Activated T-cell treated with anti-CD3 and anti-CD28 coated beads, Interleukin-2, amount 50 U/mL, for 72 hours (primary cell): ENCODE measurements around the gene SLC10A6. TPM values are rescaled to one million over a fixed set of nuclear protein-coding genes. Genes with fewer than 3 reads are reported as not detected.

ENCODE experiments used
- ATAC-seq, 2 donors: fragments of 150-1000 bp; cut with Tn5 transposase; replicated peaks in 1 of 2; 2 replicates each; pipeline ENCODE4 v1.10.0; 2021; ENCODE audit warnings: moderate library complexity in 2 of 2, mild to moderate bottlenecking in 1 of 2
- DNase-seq, 2 donors: peaks; one replicate each; pipeline ENCODE4 v3.0.0; 2021 to 2022; ENCODE audit warnings: mixed read lengths in 1 of 2
- H3K27ac Mint-ChIP-seq: one replicate; pipeline ENCODE4 v1.8.0; 2022; ENCODE audit warnings: mild to moderate bottlenecking, moderate library complexity, mixed read lengths
- H3K27me3 Mint-ChIP-seq: one replicate; pipeline ENCODE4 v1.8.0; 2022; ENCODE audit warnings: low read depth, mixed read lengths
- H3K36me3 Mint-ChIP-seq, 2 donors: one replicate each; pipeline ENCODE4 v1.8.0; 2022; ENCODE audit warnings: mixed read lengths in 2 of 2, mild to moderate bottlenecking in 1 of 2; ENCODE audit not compliant: insufficient read depth in 2 of 2
- H3K4me1 Mint-ChIP-seq: one replicate; pipeline ENCODE4 v1.8.0; 2022; ENCODE audit warnings: low read depth, mixed read lengths
- H3K4me3 Mint-ChIP-seq, 2 donors: one replicate each; pipeline ENCODE4 v1.8.0; 2022; ENCODE audit warnings: mild to moderate bottlenecking in 2 of 2, mixed read lengths in 2 of 2, moderate library complexity in 2 of 2
- H3K9me3 Mint-ChIP-seq, 2 donors: one replicate each; pipeline ENCODE4 v1.8.0; 2022; ENCODE audit warnings: mixed read lengths in 2 of 2
- total RNA-seq, 2 donors: library from RNA; stranded (reverse); gene quantifications; one replicate each; pipeline ENCODE4 v1.2.3, GENCODE V29; 2022

Gene SLC10A6, protein sequence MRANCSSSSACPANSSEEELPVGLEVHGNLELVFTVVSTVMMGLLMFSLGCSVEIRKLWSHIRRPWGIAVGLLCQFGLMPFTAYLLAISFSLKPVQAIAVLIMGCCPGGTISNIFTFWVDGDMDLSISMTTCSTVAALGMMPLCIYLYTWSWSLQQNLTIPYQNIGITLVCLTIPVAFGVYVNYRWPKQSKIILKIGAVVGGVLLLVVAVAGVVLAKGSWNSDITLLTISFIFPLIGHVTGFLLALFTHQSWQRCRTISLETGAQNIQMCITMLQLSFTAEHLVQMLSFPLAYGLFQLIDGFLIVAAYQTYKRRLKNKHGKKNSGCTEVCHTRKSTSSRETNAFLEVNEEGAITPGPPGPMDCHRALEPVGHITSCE
- total RNA-seq = under 1 TPM; 0.26 to 0.37 TPM

DNA sequence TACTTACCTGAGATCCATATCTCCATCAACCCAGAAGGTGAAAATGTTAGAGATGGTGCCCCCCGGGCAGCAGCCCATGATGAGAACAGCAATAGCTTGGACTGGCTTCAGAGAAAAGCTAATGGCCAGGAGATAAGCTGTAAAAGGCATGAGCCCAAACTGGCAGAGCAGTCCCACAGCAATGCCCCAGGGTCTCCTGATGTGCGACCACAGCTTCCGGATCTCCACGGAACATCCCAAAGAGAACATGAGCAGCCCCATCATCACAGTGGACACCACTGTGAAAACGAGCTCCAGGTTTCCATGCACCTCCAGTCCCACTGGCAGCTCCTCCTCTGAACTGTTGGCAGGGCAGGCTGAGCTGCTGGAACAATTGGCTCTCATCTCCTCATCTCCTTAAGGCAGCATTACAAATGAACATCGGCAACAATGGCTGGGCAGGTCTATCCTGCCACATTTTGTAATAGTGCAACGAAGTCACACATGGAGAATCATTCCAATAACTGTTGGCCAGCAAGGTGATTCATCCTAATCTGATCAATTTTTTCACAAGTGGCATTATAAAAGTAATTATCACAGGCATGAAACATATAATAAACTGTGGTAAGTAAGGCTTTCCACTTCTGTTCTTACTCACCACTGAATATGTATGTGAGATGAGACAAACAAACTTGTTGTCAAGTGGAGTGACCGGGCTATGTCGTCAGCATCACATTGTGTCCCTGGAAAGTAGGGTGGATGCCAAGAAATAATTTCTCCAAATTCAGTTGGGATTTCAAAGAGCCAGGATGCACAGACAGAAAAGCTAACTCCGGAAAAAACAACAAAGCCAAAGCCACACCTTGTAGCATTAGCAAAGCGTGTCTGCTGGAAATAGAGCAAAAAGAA lies at the start of gene SLC10A6:
Gene SLC10A6, minus strand, starts transcription at position 653 of the 888 bp plus-strand sequence. Its CDS starts 269 bp downstream, at position 384.
- peaks cover 9% of the 10 kb centered on the region for H3K27me3 Mint-ChIP-seq
- no peaks in the 10 kb centered on the region for H3K36me3 Mint-ChIP-seq
- H3K4me3 Mint-ChIP-seq = no peak within 1 kb of the TSS
- H3K4me1 Mint-ChIP-seq = no peaks in the 10 kb centered on the region
- no peak for DNase-seq
- H3K27ac Mint-ChIP-seq = no peak within 1 kb of the TSS
- no peak for ATAC-seq
- no peaks in the 10 kb centered on the region for H3K9me3 Mint-ChIP-seq

DNA sequence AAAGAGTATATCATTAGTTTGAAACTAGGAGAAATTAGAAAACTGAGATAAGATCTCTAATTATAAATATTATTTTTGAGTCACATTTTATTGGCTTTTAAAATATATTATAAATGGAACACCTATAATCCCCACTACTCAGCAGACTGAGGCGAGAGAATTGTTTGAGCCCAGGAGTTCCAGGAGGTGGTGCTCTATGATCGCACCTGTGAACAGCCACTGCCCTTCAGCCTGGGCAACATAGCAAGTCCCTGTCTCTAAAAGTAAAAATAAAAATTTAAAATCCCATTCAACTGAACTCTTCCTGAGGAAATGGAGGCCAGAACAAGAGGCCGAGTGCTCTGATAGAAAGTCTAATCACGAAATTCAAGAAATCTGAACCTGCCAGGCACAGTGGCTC lies 49.4 kb upstream of the SLC10A6 start:
- H3K4me1 Mint-ChIP-seq = no peaks in the 10 kb centered on the region
- H3K36me3 Mint-ChIP-seq = peaks cover 0 to 1% of the 10 kb centered on the region in 2 donors
- no peak overlapping the region for H3K27ac Mint-ChIP-seq
- H3K4me3 Mint-ChIP-seq = no peak overlapping the region
- ATAC-seq = no peak
- no peaks in the 10 kb centered on the region for H3K27me3 Mint-ChIP-seq
- no peaks in the 10 kb centered on the region for H3K9me3 Mint-ChIP-seq
- DNase-seq = no peak

DNA sequence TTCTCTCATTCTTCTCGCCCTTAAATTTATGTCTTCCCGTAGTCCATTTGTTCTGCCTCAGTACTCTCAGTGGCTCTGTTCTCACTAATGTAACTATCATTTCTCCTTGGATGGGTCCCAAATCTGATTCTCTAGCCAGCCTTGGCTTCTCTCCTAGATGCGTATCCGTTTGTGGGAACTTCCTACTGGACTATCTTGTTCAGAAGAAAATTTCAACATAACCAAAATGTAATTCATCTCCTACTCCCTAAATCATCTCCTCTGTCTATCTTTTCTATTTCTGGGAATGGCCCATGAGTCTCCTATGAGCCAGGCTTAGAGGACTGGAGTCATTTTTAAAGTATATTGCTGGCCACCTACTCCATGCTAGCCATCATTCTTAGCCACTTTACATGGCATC lies 47.4 kb upstream of the SLC10A6 start:
- ATAC-seq (no peak), DNase-seq (no peak)
- H3K27ac Mint-ChIP-seq = no peak overlapping the region
- peaks cover 0 to 3% of the 10 kb centered on the region in 2 donors for H3K36me3 Mint-ChIP-seq
- H3K4me1 Mint-ChIP-seq = peaks cover 8% of the 10 kb centered on the region
- no peaks in the 10 kb centered on the region for H3K9me3 Mint-ChIP-seq
- no peak overlapping the region for H3K4me3 Mint-ChIP-seq
- peaks cover 9% of the 10 kb centered on the region for H3K27me3 Mint-ChIP-seq

DNA sequence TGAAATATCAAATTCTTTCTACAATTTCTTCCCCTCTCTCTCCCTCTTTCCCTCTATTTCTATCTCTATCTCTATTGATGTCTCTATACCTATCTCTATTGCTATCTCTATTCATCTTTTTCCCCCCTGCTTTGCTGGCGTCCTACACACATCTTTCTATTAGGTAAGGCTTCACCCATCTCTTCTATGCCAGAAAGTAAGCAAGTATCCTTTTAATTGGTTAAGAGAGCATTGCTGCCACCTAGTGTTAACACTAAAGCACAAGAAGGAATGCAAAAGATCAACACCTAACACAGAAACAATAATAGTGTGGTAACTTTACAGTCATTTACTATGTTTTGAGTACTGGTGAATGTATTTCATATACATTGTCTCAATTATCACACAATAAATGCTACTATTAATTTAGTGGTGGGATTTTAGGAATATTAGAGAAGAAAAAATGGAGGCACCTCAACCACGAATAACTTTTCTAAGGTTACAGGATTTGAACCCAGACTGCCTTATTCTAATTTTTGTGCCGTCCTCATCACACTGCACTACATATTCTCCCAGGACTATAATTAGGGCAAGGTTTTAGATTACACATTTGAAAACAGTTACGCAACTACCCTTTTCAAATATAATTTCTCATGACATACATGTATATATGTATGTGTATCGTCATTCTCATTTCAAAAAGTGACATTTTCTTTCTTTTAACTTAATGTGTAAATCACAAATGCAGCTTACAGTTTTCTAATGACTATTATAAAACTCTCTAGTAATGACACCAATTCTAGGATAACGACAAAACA lies 46.7 kb upstream of the SLC10A6 start:
- ATAC-seq (peak; percentile 39 to 46), DNase-seq (peak in 1 of 2 donors; percentile 22)
- H3K27me3 Mint-ChIP-seq = peaks cover 16% of the 10 kb centered on the region
- no peak overlapping the region for H3K4me3 Mint-ChIP-seq
- peaks cover 0 to 3% of the 10 kb centered on the region in 2 donors for H3K36me3 Mint-ChIP-seq
- peaks cover 14% of the 10 kb centered on the region for H3K4me1 Mint-ChIP-seq
- H3K9me3 Mint-ChIP-seq = no peaks in the 10 kb centered on the region
- no peak overlapping the region for H3K27ac Mint-ChIP-seq

DNA sequence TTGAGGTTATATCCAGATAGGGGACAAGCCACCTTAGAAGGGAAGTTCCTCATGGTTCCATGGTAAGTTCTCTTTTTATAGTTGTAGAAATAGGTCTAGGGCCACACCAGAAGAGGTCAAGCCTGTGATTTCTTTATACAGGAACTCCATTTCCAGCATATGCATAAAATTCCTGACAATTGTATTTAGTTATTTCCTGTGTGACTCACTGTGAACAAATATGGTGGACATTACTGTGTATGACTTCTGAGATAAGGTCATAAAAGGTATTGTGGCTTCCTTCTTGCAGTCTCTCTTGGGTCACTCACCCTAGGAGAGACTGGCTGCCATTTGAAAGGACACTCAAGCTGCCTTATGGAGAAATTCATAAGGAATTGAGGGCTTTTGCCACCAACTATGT lies 45.3 kb upstream of the SLC10A6 start:
- Mint-ChIP-seq H3K9me3 (no peaks in the 10 kb centered on the region), H3K27me3 (peaks cover 22% of the 10 kb centered on the region), H3K36me3 (peaks cover 0 to 3% of the 10 kb centered on the region in 2 donors), H3K27ac (no peak overlapping the region), H3K4me3 (no peak overlapping the region), H3K4me1 (peaks cover 14% of the 10 kb centered on the region)
- ATAC-seq = no peak
- no peak for DNase-seq

DNA sequence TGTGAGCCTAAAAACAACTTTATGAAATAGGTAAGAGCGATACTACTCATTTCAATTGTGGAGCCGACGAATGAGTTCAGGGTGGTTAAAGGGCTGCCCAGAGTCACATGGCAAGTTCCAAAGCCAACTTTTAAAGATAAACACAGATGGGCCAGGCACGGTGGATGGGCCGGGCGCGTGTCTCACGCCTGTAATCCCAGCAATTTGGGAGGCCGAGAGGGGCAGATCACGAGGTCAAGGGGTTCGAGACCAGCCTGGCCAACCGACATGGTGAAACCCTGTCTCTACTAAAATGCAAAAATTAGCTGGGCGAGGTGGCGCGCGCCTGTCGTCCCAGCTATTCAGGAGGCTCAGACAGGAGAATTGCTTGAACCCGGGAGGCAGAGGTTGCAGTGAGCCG lies 44.0 kb upstream of the SLC10A6 start:
- Mint-ChIP-seq H3K27ac (no peak overlapping the region), H3K4me1 (peaks cover 14% of the 10 kb centered on the region), H3K27me3 (peaks cover 24% of the 10 kb centered on the region), H3K4me3 (peak overlapping the region; percentile 72 to 80), H3K9me3 (no peaks in the 10 kb centered on the region), H3K36me3 (peaks cover 0 to 3% of the 10 kb centered on the region in 2 donors)
- DNase-seq (no peak), ATAC-seq (no peak)

DNA sequence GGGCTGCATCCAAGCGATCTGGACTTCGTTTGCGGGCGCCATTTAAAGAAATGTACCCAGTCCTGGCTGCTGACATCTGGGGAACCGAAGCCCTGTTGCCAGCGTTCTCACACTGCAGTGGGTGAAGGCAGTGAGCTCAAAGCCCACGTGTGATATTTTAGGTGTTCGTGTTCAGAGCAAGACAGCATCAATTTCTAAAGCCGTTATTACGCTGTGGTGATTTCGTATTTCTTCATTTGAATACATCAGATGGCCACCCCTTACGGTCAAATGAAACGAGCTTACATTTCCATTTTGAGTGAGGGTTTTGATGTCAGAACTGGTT lies 43.4 kb upstream of the SLC10A6 start:
- Mint-ChIP-seq H3K36me3 (peaks cover 0 to 3% of the 10 kb centered on the region in 2 donors), H3K9me3 (no peaks in the 10 kb centered on the region), H3K4me3 (peak overlapping the region; percentile 72 to 80), H3K27ac (no peak overlapping the region), H3K27me3 (peaks cover 29% of the 10 kb centered on the region), H3K4me1 (peaks cover 14% of the 10 kb centered on the region)
- DNase-seq (peak in 1 of 2 donors; percentile 5), ATAC-seq (peak in 1 of 2 donors; percentile 37)

DNA sequence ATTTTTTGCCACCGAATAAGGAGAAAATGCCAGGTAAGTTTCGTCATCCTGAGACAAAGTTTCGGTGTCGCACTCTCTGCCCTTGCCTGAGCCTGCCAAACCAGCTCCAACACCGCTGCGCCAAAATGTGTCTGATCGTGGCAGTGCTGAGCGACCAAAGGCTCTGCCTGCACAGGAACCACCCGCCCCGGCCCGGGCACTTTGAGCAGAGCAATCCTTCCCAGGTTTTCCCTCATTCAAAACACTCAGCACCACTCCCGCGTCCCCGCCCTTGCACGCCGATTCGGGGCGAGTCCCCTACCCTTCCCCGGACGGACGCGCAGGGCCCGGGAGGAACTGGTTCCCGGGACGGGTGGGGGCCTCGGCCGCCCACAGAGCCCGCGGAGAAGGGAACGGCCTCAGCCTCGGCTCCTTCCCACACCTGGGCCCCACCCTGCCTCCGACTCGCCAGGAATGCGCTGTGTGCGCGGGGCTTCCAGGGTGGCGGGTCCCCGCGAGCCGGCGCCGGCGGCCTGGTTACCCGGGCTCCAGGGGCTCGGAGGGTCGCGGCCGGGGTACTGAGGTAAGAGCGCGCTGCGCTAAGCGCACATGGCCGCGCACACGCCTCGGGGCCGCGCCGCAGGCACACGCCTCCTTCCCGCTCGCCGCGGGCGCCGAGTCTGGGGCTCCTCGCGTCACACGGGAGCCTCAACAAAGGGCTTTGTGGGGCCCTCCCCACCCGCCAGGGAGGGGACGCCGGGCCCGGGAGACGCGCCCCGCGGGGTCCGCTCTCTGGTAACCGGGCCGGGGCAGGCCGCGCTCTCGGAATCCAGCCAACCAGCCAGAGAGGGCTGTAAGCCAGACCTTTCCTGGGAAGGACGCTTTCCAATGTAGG lies 42.8 kb upstream of the SLC10A6 start, which contains the start of gene C4orf36:
Gene C4orf36, minus strand, starts transcription at position 661 of the 874 bp plus-strand sequence. CDS start 902 bp downstream, outside the sequence.
- H3K27ac Mint-ChIP-seq = no peak within 1 kb of the TSS
- H3K4me1 Mint-ChIP-seq = peaks cover 14% of the 10 kb centered on the region
- H3K9me3 Mint-ChIP-seq = no peaks in the 10 kb centered on the region
- peak within 1 kb of the TSS; percentile 80 to 82 for H3K4me3 Mint-ChIP-seq
- peaks cover 31% of the 10 kb centered on the region for H3K27me3 Mint-ChIP-seq
- peaks cover 0 to 3% of the 10 kb centered on the region in 2 donors for H3K36me3 Mint-ChIP-seq
- ATAC-seq (peak; percentile 75 to 78), DNase-seq (peak; percentile 36 to 44)

DNA sequence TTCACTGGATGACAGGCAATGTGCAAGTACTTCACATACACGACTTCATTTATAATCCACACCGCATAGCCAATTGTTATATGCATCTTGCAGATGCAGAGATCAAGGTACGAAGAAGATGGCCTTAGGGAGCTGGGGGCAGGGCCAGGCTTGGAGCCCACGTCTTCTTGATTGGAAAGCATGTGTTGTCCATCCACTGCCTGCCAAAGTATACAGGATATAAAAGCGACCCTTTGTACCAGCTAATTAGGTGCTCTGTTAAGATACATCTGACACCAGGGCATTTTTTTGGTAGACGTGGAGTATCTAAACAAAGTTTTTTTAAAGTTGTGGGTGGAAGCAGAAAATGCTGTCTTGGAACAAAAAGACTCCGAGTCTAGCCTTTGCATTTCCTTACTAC lies 41.6 kb upstream of the SLC10A6 start:
- Mint-ChIP-seq H3K27ac (no peak overlapping the region), H3K36me3 (peaks cover 0 to 3% of the 10 kb centered on the region in 2 donors), H3K9me3 (no peaks in the 10 kb centered on the region), H3K4me3 (peak overlapping the region; percentile 80 to 82), H3K27me3 (peaks cover 31% of the 10 kb centered on the region), H3K4me1 (peaks cover 14% of the 10 kb centered on the region)
- DNase-seq (no peak), ATAC-seq (no peak)

DNA sequence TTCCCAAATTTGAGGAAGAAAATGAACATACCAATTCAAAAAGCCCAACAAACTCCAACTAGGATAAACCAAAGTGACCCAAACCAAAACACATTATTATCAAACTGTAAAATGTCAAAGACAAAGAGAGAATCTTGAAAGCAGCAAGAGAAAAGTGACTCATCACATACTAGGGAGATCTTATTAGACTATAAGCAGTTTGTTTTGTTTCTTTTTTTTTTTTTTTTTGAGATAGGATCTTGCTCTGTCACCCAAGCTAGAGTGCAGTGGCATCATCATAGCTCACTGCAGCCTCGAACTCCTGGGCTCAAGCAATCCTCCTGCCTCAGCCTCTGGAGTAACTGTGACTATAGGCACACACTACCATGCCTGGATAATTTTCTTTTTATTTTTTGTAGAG lies 30.5 kb upstream of the SLC10A6 start:
- H3K36me3 Mint-ChIP-seq = peaks cover 7% of the 10 kb centered on the region in 2 donors
- H3K4me3 Mint-ChIP-seq = no peak overlapping the region
- no peaks in the 10 kb centered on the region for H3K27me3 Mint-ChIP-seq
- no peak overlapping the region for H3K27ac Mint-ChIP-seq
- DNase-seq = no peak
- ATAC-seq = no peak
- H3K9me3 Mint-ChIP-seq = peaks cover 6 to 7% of the 10 kb centered on the region in 2 donors
- H3K4me1 Mint-ChIP-seq = no peaks in the 10 kb centered on the region

DNA sequence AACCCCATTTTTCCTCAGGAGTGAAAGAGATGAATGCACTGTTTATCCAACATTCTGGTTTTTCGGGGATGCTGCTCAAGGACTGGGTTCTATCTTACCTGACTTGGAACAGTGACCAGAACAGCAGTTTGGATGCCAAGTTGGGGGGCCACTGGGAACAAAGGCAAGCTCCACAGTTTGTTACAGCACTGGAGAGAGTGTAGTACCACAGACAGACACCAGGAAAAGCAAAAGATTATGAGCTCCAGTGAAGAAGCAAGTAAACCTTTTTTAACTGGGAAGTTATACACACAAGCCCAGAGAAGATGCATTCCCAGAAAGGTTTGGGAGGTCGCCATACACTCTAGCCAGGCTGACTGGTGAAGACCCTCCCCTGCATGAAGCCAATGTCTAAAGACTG lies 29.5 kb upstream of the SLC10A6 start:
- Mint-ChIP-seq H3K27me3 (no peaks in the 10 kb centered on the region), H3K27ac (no peak overlapping the region), H3K9me3 (peaks cover 6 to 7% of the 10 kb centered on the region in 2 donors), H3K36me3 (peaks cover 7% of the 10 kb centered on the region in 2 donors), H3K4me3 (no peak overlapping the region), H3K4me1 (no peaks in the 10 kb centered on the region)
- DNase-seq (no peak), ATAC-seq (no peak)
